NCI-H345 (cell line): ENCODE data around the gene ALK.
"Not testable (repeated sequence)": the region's sequence is repeated elsewhere in the genome, so short reads cannot be mapped to it uniquely, and the experiment has no call there.

Source experiments
- DNase-seq: peaks from one replicate; lab custom pipeline; 2025; lab: John Stamatoyannopoulos, UW

Gene ALK

GRCh38 chr2:29839306-29839705 is 82.1 kb downstream of the ALK start:
- DNase-seq: no peak

DNA sequence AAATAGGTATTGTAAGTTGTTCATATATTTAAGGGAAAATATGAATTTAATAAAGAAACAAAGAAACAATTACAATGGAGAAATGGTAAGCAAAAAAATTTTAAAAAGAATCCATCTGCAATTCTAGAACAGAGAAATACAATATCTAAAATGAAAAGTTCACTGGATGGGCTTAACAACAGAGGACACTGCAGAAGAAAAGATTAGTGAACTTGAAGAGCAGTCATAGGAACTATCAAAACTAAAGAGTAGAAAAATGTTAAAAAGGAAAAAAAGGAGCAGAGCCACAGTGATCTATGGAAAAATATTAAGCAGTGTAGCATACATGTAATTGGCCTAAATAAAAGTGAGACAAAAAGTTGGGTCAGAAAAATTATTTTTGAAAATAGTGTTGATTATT is 83.5 kb downstream of the ALK start:
- no peak for DNase-seq

- DNase-seq: no peak
These were observed 86.8 kb downstream of the ALK start for GRCh38 chr2:29834624-29835023.

DNA sequence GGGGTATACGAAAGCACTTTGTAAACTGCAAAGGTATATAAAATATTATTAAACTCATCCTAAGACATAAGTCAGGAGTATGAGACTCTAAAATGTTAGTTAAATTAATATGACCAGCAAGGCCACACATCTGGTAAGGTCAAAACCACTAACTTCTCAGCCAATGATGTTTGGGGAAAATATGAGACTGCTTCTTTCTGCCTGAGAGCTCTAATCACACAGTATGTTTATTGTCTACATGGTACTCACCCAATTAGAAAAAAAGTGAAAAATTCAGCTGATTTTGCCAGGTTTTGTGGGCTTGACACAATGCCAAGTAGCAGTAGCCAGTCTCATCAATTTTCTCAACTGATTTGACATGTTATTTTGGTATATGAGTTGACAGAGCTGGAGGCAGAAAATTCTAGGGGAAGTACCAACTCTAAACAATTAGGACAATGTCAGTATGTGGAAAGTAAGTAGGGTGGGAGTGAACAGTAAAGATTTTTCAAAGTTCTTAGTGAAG is 87.3 kb downstream of the ALK start:
- DNase-seq: no peak

DNA sequence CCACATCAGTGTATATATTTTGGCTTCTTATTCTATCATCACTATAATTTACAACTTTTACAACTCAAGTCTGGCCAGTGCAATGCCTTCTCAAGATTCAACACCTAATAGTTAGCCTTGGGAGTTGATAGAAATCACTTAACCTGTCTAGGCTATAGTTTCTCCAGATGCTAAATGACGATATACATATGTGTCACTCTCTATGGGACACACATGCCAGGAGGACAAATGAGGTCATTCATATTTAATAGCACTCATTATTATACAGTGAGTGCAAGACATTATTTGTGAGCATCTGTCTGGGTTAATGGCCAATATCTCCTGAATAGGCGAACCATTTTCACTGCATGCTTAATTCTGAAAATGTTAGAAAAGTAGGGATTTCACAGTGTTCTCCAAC is 89.8 kb downstream of the ALK start:
- DNase-seq: no peak

- no peak for DNase-seq
These were observed 91.5 kb downstream of the ALK start for GRCh38 chr2:29829841-29830240.

DNA sequence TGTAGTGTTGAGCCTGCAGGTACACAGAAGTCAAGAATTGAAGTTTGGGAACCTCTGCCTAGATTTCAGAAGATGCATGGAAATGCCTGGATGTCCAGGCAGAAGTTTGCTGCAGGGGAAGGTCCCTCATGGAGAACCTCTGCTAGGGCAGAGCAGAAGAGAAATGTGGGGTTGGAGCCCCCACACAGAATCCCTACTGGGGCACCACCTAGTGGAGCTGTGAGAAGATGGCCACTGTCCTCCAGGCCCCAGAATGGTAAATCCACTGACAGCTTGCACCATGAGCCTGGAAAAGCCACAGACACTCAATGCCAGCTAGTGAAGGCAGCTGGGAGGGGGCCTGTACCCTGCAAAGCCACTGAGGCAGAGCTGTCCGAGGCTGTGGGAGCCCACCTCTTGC is 97.2 kb downstream of the ALK start:
- DNase-seq: not testable (repeated sequence)

DNA sequence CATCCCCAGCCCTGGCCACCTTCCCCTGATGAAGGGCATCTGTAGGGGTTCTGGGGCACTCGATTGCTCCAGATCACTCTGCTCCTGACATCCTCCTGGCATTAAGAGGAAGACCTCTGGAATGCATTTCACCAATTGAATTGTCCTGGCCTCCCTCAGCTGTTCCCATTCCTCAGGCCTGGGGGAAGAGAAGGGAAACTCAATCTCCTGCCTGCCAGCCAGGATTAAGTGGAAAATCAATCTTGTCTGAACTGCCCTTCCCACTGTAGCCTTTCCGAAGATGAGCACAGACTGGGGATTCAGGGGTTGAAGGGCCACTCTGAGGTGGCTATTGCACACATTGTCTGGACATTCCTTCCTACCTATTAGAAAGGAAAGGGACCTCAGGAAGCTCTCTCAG is 99.8 kb downstream of the ALK start:
- DNase-seq: no peak

GRCh38 chr2:29819570-29819969 is 101.8 kb downstream of the ALK start:
- DNase-seq: no peak

- no peak for DNase-seq
These were observed 103.3 kb downstream of the ALK start for GRCh38 chr2:29817801-29818680.

DNA sequence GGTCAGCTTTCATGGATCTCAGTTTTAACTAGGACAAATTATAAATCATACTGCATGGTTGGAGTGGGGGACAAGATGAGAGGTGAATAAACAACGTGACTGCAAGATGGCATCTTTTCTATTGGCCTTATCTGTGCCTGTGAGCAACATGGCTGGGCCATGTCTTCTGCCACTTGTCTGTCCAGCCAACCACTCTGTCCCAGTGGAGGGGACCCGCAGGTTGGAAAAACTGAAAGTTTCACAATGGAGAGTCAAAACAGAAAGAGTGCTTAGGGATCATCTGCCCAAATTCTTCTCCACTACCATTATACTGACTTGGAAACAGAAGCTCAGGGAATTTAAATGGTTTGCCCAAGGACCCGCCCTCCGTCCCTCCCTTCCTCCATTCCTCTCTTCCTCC is 104.1 kb downstream of the ALK start:
- no peak for DNase-seq

- DNase-seq: no peak
These were observed 104.7 kb downstream of the ALK start for GRCh38 chr2:29816651-29817050.

GRCh38 chr2:29811378-29811777 is 110.0 kb downstream of the ALK start:
- DNase-seq: no peak

DNA sequence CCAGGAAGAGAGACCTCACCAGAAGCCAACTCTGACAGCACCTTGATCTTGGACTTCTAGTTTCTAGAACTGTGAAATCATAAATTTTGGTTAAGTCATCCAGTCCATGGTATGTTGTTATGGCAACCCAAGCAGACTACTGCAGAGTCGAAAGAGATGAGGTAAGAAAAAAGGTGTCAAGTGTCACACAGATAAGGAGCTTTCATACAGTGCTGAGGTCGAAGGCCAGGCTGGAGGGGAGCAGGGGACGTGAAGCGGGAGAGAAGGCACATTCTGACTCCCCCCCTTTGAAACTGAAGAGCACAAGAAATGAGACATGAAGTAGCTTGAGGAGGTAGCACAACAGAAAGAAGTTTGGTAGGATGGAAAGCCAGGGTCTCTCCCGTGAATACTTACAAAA is 110.4 kb downstream of the ALK start:
- no peak for DNase-seq

GRCh38 chr2:29808321-29808720 is 113.1 kb downstream of the ALK start:
- no peak for DNase-seq

DNA sequence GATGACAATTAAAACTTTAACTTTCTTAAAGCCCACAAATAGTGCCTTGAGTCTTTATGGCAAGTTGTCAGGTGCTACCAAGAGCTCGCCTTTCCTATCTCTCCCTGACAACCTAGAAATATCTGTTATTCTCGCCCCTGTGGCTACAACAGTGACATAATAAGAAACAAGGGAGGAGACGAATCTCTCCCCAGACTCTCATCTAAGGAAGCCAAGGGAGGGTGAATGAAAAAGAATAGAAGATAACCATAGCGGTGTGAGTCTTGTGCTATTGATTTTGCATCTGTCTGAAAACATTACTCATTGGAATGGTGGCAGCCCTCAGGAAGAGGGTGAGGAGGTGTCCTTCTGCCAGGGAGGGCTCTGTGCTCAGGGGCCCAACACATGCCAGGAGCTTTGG is 114.3 kb downstream of the ALK start:
- DNase-seq: no peak

DNA sequence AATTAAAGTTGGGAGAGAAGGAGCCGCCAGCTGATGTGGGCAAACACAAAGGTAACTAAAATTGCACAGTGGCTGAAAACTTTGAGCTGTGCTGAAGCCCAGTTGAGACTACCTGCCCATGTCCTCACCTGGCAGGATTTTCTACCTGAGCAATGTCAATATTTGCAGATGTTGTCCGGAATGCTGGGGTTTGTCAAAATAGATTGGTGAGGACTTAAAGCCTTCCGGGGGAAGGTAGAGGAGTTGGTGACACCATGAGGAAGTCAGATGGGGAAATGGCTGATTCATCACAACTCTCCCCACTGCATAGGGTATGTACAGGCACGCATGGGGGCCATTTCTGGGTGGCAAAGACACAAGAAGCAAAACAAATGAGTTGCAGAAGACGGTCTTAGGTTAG is 114.9 kb downstream of the ALK start:
- DNase-seq: no peak

GRCh38 chr2:29804671-29805070 is 116.7 kb downstream of the ALK start:
- DNase-seq: no peak

DNA sequence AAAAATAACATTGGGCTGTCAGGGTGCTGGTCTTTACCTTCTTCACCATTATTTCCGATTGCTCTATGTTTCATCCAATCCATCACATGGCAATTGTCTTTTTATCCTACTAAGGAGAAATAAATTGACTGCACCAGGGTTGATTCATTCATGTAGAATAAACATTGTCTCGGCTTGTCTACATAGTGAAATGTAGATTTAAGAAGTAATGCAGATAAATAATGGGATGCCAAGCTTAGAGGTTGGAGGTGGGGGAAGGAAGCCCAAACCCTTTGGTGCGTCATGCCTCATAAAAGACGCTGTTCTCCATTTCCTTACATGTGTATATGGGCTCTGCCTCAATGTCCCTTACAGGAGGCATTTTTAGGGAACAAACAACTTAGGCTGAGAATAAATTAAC is 117.8 kb downstream of the ALK start:
- no peak for DNase-seq

DNA sequence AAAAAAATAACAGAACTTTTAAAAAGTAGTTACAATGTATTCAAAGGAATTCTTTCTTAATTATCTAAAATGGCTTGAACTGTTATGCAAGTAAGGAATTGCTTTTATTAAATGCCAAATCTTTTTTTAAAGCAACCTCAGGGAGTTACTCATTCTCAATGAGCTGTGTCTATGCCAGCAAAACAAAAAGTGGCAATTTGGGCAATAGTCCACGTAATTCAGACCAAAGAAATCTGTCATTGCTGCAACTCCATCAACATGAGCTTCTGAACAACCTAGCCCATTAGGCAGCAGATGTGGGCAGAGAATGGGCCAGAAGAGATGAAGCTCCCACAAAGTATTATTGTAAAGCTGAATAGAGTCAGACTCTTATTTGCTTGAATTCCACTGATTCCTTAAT is 118.4 kb downstream of the ALK start:
- no peak for DNase-seq

- DNase-seq: no peak
These were observed 121.8 kb downstream of the ALK start for GRCh38 chr2:29799628-29800027.

- no peak for DNase-seq
These were observed 123.5 kb downstream of the ALK start for GRCh38 chr2:29797916-29798315.

DNA sequence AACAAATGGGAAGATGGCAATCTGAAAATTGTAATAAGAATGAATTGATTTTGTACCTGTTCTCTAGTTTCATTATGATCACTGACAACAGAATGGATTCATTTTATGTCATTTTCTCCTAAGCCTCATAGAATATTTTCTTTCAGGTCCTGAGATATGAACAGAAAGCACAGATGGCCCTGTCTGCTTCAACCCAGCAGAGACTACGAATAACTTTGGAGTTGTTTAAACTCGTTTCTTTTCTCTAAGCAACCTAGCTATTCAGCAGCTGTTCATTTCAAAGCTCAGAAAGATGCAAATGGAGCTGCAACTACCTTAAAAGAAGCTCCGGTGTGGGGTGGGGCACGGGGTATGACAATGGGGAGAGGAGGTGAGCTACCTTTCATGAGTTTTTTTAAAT is 124.9 kb downstream of the ALK start:
- DNase-seq: no peak

GRCh38 chr2:29789911-29790485 is 131.4 kb downstream of the ALK start:
- DNase-seq: no peak
